Choroid plexus epithelial cell (primary cell): ENCODE measurements around the gene BTBD6.

Experiments
- DNase-seq: peaks from one replicate; pipeline ENCODE4 v3.0.0-alpha.2; 2010; ENCODE audit warnings: low read depth
- H3K4me3 ChIP-seq: 2 replicates; pipeline ENCODE4 v1.5.1; 2011; ENCODE audit warnings: low read depth, mild to moderate bottlenecking, control low read depth, low read length, moderate library complexity
- TF ChIP-seq, protein P1 (sequence below): conservative IDR thresholded peaks from 2 replicates; pipeline ENCODE4 v1.5.1; 2011; ENCODE audit warnings: low read depth, mild to moderate bottlenecking, control low read depth, inconsistent platforms, low read length, moderate library complexity

BTBD6 gene

GRCh38 chr14:105248368-105249181 lies at the start of gene BTBD6:
BTBD6 (plus strand) TSS chr14:105248533; CDS start chr14:105248712, 179 bp downstream.
- H3K4me3 ChIP-seq, result peak within 1 kb of the TSS; percentile 69
- TF ChIP-seq, protein P1, sequence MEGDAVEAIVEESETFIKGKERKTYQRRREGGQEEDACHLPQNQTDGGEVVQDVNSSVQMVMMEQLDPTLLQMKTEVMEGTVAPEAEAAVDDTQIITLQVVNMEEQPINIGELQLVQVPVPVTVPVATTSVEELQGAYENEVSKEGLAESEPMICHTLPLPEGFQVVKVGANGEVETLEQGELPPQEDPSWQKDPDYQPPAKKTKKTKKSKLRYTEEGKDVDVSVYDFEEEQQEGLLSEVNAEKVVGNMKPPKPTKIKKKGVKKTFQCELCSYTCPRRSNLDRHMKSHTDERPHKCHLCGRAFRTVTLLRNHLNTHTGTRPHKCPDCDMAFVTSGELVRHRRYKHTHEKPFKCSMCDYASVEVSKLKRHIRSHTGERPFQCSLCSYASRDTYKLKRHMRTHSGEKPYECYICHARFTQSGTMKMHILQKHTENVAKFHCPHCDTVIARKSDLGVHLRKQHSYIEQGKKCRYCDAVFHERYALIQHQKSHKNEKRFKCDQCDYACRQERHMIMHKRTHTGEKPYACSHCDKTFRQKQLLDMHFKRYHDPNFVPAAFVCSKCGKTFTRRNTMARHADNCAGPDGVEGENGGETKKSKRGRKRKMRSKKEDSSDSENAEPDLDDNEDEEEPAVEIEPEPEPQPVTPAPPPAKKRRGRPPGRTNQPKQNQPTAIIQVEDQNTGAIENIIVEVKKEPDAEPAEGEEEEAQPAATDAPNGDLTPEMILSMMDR, result no peak
- DNase-seq, result peak; percentile 87

- TF ChIP-seq, protein P1, result no peak
- DNase-seq, result no peak
- H3K4me3 ChIP-seq, result no peak overlapping the region
Measured at GRCh38 chr14:105198588-105198987, 49.7 kb upstream of the BTBD6 start.

DNA sequence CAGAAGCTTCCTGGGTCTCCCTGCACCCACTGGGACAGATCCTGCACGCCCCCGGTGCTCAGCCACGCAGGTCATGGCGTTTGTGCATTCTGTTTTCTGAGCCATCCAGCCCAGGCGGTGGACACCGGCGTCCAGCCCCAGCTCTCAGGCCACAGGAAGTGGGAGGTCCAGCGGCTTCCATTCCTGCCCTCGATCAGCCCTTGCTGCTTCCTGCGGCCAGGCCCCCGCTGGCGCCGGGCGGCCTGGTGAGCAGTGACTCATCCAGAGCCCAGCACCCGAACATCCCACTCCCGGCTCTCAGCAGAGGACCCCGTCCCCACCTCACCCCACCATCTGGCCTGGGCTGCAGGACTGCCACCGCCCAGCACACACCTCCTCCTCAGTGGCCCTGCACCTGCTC lies 49.2 kb upstream of the BTBD6 start:
- TF ChIP-seq, protein P1, result no peak
- no peak overlapping the region for H3K4me3 ChIP-seq
- peak; percentile 84 for DNase-seq

- TF ChIP-seq, protein P1, result peak; percentile 15
- no peak overlapping the region for H3K4me3 ChIP-seq
- DNase-seq, result no peak
Measured at GRCh38 chr14:105200074-105200473, 48.3 kb upstream of the BTBD6 start.

- TF ChIP-seq, protein P1, result no peak
- H3K4me3 ChIP-seq, result no peak overlapping the region
- no peak for DNase-seq
Measured at GRCh38 chr14:105200641-105201040, 47.7 kb upstream of the BTBD6 start.

DNA sequence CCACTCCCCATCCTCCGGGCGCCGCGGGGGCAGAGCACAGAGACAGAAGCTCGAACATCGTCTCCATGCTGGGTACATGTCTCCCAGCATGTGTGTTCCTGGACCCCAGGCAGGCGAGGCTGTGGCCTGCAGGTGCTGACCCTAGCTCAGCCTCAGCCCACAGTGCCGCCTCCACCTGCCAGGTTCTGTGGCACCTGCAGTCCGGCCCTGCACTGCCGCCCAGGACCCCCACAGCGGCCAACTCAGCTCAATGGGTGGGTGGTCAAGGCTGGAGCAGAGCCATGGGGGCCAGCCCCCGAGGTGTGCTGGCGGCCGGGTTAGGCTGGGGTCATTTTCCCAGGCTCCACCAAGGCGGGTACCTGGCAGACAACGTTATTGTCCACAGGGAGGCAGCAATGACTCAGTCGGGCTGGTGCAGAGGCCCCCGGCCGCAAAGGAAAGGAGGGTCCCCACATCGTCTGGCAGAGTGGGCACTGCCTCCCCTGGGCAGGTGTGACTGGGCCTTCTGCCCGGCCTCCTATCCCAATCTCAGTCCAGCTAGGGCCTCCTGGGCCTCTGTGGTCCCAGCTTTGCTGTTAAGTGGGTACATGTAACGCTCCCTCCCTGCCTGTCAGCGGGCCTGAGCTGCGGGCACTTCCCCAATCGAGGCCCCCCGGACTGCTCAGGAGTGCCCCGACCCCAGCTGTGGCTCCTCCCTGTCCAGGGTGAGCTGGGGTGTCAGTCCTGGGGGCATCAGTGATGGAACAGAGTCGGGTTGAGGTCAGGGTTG lies 47.0 kb upstream of the BTBD6 start:
- no peak overlapping the region for H3K4me3 ChIP-seq
- no peak for DNase-seq
- TF ChIP-seq, protein P1, result peak; percentile 16
